ENCODE measurements around the gene SMIM17. TPM values are rescaled to one million over a fixed set of nuclear protein-coding genes. Genes with fewer than 3 reads are reported as not detected.

Gene SMIM17
- total and polyA plus RNA-seq, 9 donors, result 0.22 to 1.6 (median 0.59) TPM; not detected in 1

GRCh38 chr19:56625708-56626107 lies 17.3 kb upstream of the SMIM17 start:
- DNase-seq, result no peak
- Histone ChIP-seq H3K27me3 (no peaks in the 10 kb centered on the region), H3K4me1 (ENCODE audit: insufficient read depth) (no peaks in the 10 kb centered on the region), H3K4me3 (no peak overlapping the region), H3K36me3 (peaks cover 3% of the 10 kb centered on the region), H3K9me3 (peaks cover 0 to 25% of the 10 kb centered on the region in 2 donors), H3K27ac (no peak overlapping the region)
- WGBS, 3 donors, result 94% methylated on average over 9 of the region's 9 CpGs
- TF ChIP-seq EP300 (IDR thresholded peaks at IDR 0.05), result no peak
- intact Hi-C loops (cut with DNase I), result no loop called here

GRCh38 chr19:56633021-56633420 lies 9.9 kb upstream of the SMIM17 start:
- Histone ChIP-seq H3K36me3 (no peaks in the 10 kb centered on the region), H3K4me1 (ENCODE audit: insufficient read depth) (no peaks in the 10 kb centered on the region), H3K9me3 (peaks cover 0 to 9% of the 10 kb centered on the region in 2 donors), H3K4me3 (no peak overlapping the region), H3K27me3 (no peaks in the 10 kb centered on the region), H3K27ac (no peak overlapping the region)
- intact Hi-C loops (cut with DNase I), result no loop called here
- TF ChIP-seq POLR2A (IDR thresholded peaks at IDR 0.05) (no peak), EP300 (IDR thresholded peaks at IDR 0.05) (no peak), CTCF (IDR thresholded peaks at IDR 0.05) (no peak)
- no peak for DNase-seq
- 13 to 37% (median 27%) methylated on average over 1 of the region's 1 CpG for WGBS, 3 donors

GRCh38 chr19:56637976-56638555 lies 4.9 kb upstream of the SMIM17 start:
- no peak for TF ChIP-seq POLR2A (IDR thresholded peaks at IDR 0.05)
- TF ChIP-seq EP300 (IDR thresholded peaks at IDR 0.05), result no peak
- TF ChIP-seq CTCF (IDR thresholded peaks at IDR 0.05), result no peak
- H3K27me3 ChIP-seq, result no peaks in the 10 kb centered on the region
- WGBS, 3 donors, result 7 to 11% (median 7%) methylated on average over 15 to 21 of the region's 21 CpGs

GRCh38 chr19:56639217-56639616 lies 3.7 kb upstream of the SMIM17 start:
- 23 to 35% (median 34%) methylated on average over 7 of the region's 7 CpGs for WGBS, 3 donors
- Histone ChIP-seq H3K4me3 (no peak overlapping the region), H3K9me3 (peaks cover 0 to 11% of the 10 kb centered on the region in 2 donors), H3K36me3 (no peaks in the 10 kb centered on the region), H3K27me3 (no peaks in the 10 kb centered on the region), H3K4me1 (ENCODE audit: insufficient read depth) (no peaks in the 10 kb centered on the region), H3K27ac (no peak overlapping the region)
- DNase-seq, result no peak
- intact Hi-C loops (cut with DNase I), result no loop called here
- TF ChIP-seq POLR2A (IDR thresholded peaks at IDR 0.05) (no peak), EP300 (IDR thresholded peaks at IDR 0.05) (no peak), CTCF (IDR thresholded peaks at IDR 0.05) (no peak)

More at GRCh38 chr19:56637976-56638555, 4.9 kb upstream of the SMIM17 start:
- Histone ChIP-seq H3K4me1 (ENCODE audit: insufficient read depth) (no peaks in the 10 kb centered on the region), H3K36me3 (no peaks in the 10 kb centered on the region), H3K4me3 (no peak overlapping the region), H3K27ac (no peak overlapping the region), H3K9me3 (peaks cover 0 to 5% of the 10 kb centered on the region in 2 donors)
- DNase-seq, result peak; percentile 60 to 84 (median 78)
- intact Hi-C loops (cut with DNase I), result no loop called here

- no peak for DNase-seq
- H3K4me1 ChIP-seq (ENCODE audit: insufficient read depth), result no peaks in the 10 kb centered on the region
- H3K36me3 ChIP-seq, result no peaks in the 10 kb centered on the region
- H3K4me3 ChIP-seq, result no peak overlapping the region
- no peaks in the 10 kb centered on the region for H3K27me3 ChIP-seq
- no peak overlapping the region for H3K27ac ChIP-seq
- TF ChIP-seq CTCF (IDR thresholded peaks at IDR 0.05) (no peak), POLR2A (IDR thresholded peaks at IDR 0.05) (no peak), EP300 (IDR thresholded peaks at IDR 0.05) (no peak)
- peaks cover 0 to 11% of the 10 kb centered on the region in 2 donors for H3K9me3 ChIP-seq
- intact Hi-C loops (cut with DNase I), result no loop called here
- 10 to 13% (median 13%) methylated on average over 25 of the region's 25 CpGs for WGBS, 3 donors
These were observed 549 bp downstream of the SMIM17 start for GRCh38 chr19:56643460-56643955.
